Measurements from ENCODE around the gene SSH2.

DNA sequence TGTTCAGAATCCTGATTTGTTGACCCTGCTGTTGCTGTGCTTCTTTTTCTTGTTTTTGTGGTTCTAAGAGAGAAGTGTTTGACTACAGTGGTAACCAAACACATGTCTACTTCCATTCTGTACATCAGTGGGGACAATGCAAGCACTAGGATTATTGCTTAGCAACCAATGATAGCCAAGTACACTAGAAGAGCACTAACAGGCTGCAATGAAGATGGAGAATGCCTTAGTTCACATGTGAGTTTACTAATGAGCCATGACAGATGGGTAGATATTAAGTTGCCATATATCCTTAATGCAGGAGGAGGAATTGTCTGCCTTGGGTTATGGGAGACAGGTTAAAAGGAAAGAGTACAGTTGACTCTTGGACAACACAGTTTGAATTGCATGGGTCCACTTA, 19.7 kb upstream of the SSH2 start:
- TF ChIP-seq HDAC2 (IDR thresholded peaks at IDR 0.05) (no peak), SRSF1 (IDR thresholded peaks at IDR 0.05; ENCODE audit: low read depth, low read length) (no peak), SP1 (CRISPR knock-in tag; IDR thresholded peaks at IDR 0.05) (no peak)
